ENCODE measurements around the gene TGM3.

GRCh38 chr20:2373098-2373497 lies 77.3 kb downstream of the TGM3 start:
- TF ChIP-seq CTCF (IDR thresholded peaks at IDR 0.05; ENCODE audit: insufficient read depth, low read length), result no peak
- no peak for TF ChIP-seq POLR2AphosphoS5 (IDR thresholded peaks at IDR 0.05; ENCODE audit: low read depth)
